ENCODE data around the gene DHODH.

- TF ChIP-seq CTCF (conservative IDR thresholded peaks at IDR 0.05; ENCODE audit: low read length) (no peak), EZH2phosphoT487 (IDR thresholded peaks at IDR 0.05; ENCODE audit: borderline replicate concordance) (no peak)
These were observed 6.6 kb downstream of the DHODH start for GRCh38 chr16:72015124-72015523.

Data from Loucy (cell line).